Measurements from ENCODE around the gene CWC27.

CWC27 gene

DNA sequence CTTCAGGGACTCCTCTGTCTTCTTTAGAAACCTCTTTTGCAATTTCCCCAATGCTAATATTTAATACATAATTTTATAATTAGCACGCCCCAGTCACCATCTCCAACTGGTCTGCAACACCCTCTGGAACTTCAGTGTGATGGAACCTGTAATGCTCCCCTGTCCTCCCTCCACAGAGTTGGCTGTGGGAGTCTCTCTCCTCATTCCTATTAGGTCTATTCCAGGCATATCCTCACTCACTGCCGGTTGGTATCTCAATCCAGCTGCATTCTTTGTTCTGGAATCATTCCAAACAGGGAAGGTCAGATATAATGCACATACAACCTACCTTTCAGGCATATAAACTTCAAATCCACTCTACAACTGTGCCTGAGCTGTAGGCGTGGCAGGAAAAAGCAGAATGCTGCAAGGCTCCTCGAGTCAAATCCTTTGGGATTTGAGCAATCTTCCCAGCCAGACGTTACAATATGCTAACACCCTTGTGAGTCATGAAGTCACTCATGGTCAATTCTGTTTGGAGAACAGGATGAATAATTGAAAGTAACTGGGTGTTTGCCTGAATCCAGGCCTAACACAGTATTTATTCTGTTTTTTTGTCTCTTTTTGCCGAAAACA is 293.8 kb downstream of the CWC27 start:
- TF ChIP-seq, protein P1, sequence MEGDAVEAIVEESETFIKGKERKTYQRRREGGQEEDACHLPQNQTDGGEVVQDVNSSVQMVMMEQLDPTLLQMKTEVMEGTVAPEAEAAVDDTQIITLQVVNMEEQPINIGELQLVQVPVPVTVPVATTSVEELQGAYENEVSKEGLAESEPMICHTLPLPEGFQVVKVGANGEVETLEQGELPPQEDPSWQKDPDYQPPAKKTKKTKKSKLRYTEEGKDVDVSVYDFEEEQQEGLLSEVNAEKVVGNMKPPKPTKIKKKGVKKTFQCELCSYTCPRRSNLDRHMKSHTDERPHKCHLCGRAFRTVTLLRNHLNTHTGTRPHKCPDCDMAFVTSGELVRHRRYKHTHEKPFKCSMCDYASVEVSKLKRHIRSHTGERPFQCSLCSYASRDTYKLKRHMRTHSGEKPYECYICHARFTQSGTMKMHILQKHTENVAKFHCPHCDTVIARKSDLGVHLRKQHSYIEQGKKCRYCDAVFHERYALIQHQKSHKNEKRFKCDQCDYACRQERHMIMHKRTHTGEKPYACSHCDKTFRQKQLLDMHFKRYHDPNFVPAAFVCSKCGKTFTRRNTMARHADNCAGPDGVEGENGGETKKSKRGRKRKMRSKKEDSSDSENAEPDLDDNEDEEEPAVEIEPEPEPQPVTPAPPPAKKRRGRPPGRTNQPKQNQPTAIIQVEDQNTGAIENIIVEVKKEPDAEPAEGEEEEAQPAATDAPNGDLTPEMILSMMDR (IDR thresholded peaks at IDR 0.05) = no peak
- Mint-ChIP-seq H3K9me3 (peaks cover 4% of the 10 kb centered on the region), H3K27me3 (ENCODE audit: low read depth, poor library complexity) (peaks cover 7% of the 10 kb centered on the region), H3K36me3 (ENCODE audit: low read depth) (peaks cover 7% of the 10 kb centered on the region), H3K4me3 (no peak overlapping the region), H3K27ac (no peak overlapping the region), H3K4me1 (peaks cover 29% of the 10 kb centered on the region)
- DNase-seq = no peak

- Mint-ChIP-seq H3K36me3 (ENCODE audit: low read depth) (peaks cover 7% of the 10 kb centered on the region), H3K9me3 (peaks cover 4% of the 10 kb centered on the region), H3K4me1 (peaks cover 38% of the 10 kb centered on the region), H3K27ac (peak overlapping the region; percentile 4), H3K27me3 (ENCODE audit: low read depth, poor library complexity) (peaks cover 4% of the 10 kb centered on the region), H3K4me3 (no peak overlapping the region)
- TF ChIP-seq, protein P1 (IDR thresholded peaks at IDR 0.05) = no peak
- no peak for DNase-seq
These were observed 296.3 kb downstream of the CWC27 start for GRCh38 chr5:65065001-65065511.

- Mint-ChIP-seq H3K36me3 (ENCODE audit: low read depth) (peaks cover 7% of the 10 kb centered on the region), H3K27me3 (ENCODE audit: low read depth, poor library complexity) (peaks cover 4% of the 10 kb centered on the region), H3K9me3 (peaks cover 4% of the 10 kb centered on the region), H3K4me1 (peaks cover 32% of the 10 kb centered on the region), H3K27ac (no peak overlapping the region), H3K4me3 (no peak overlapping the region)
- no peak for DNase-seq
- TF ChIP-seq, protein P1 (IDR thresholded peaks at IDR 0.05) = no peak
These were observed 297.8 kb downstream of the CWC27 start for GRCh38 chr5:65066387-65067146.

DNA sequence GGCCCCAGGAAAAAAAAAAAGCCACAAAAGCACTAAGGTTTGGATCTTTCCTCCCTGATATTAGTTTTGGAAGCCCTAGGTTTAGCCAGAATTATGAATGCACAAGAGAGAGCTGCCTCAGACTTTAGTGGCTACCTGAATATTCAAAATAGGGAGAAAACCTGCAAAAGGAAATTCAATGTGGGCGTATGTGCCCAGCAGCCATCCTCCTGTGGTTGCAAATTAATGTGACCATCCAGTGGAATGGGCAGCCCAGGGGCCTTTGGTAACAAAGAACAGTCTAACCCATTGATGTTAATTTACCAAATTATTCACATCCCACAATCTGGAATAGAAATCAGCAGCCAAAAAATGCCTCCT is 298.4 kb downstream of the CWC27 start:
- DNase-seq = no peak
- no peak overlapping the region for H3K27ac Mint-ChIP-seq
- H3K36me3 Mint-ChIP-seq (ENCODE audit: low read depth) = peaks cover 7% of the 10 kb centered on the region
- peaks cover 4% of the 10 kb centered on the region for H3K9me3 Mint-ChIP-seq
- H3K4me1 Mint-ChIP-seq = peaks cover 32% of the 10 kb centered on the region
- H3K4me3 Mint-ChIP-seq = no peak overlapping the region
- TF ChIP-seq, protein P1 (IDR thresholded peaks at IDR 0.05) = no peak
- peaks cover 4% of the 10 kb centered on the region for H3K27me3 Mint-ChIP-seq (ENCODE audit: low read depth, poor library complexity)
